ENCODE measurements around the gene HSPB3. TPM values are rescaled to one million over a fixed set of nuclear protein-coding genes. Genes with fewer than 3 reads are reported as not detected.

Gene HSPB3
- total and polyA plus RNA-seq, 2 of the 4 experiments (the other 2 are of a cell fraction): 0.31 to 0.54 TPM

DNA sequence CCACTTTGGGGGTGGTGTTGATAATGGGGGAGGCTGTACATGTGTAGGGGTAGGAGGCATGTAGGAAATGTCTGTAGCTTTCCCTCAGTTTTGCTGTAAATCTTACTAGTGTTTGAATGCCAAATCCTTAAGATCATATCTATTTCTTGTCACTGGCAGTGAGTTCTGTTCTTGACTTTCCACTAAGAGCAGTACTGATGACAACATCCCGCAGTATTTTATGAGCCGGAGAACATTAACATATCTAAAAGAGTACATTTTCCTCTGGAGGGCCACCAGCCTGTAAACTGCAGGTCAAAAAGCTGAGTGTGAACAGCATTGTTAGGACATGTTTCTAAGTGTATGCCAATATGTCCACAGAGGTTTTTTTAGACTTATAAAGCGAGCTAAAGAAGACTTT, 2.5 kb upstream of the HSPB3 start:
- Histone ChIP-seq H3K4me2 (ENCODE audit: low read depth, low read length) (no peak overlapping the region), H3K23ac (ENCODE audit: low read depth, low read length) (no peak overlapping the region), H2BK20ac (ENCODE audit: low read depth, low read length) (no peak overlapping the region; the same call in 1 of the 2 replicates), H3K79me1 (ENCODE audit: low read depth in 1 of 2, low read length in 2 of 2) (no peaks in the 10 kb centered on the region), H2AK9ac (replicated peaks; ENCODE audit: low read depth, low read length, poor library complexity) (no peak overlapping the region), H2AFZ (replicated peaks; ENCODE audit: low read length, poor library complexity) (no peak overlapping the region), H3K4ac (ENCODE audit: low read depth, low read length) (no peak overlapping the region), H3K4me3 (ENCODE audit: insufficient read depth, low read depth, low read length) (no peak overlapping the region), H3K9me1 (ENCODE audit: insufficient read depth, low read length) (peaks cover 10% of the 10 kb centered on the region; the same call in 1 of the 2 replicates), H2BK5ac (ENCODE audit: low read depth, low read length, poor library complexity, severe bottlenecking) (no peak overlapping the region), H4K8ac (ENCODE audit: low read depth in 2 of 2, low read length in 2 of 2) (no peak overlapping the region), H3K9ac (ENCODE audit: low read depth, low read length) (no peak overlapping the region), H4K20me1 (ENCODE audit: insufficient read depth, low read length) (no peaks in the 10 kb centered on the region), H4K91ac (ENCODE audit: insufficient read depth, low read depth, low read length) (no peak overlapping the region), H3K9me3 (ENCODE audit: control insufficient read depth, insufficient read depth, low read length) (no peaks in the 10 kb centered on the region), H2BK120ac (ENCODE audit: low read depth, low read length) (no peak overlapping the region), H4K5ac (ENCODE audit: low read depth, low read length) (no peak overlapping the region), H2BK15ac (ENCODE audit: low read depth, low read length) (no peak overlapping the region), H3K27me3 (ENCODE audit: control insufficient read depth, insufficient read depth, low read length) (peaks cover 4% of the 10 kb centered on the region; the same call in 1 of the 2 replicates), H3K14ac (replicated peaks; ENCODE audit: low read depth, low read length) (no peak overlapping the region), H3K36me3 (ENCODE audit: control insufficient read depth, insufficient read depth, low read length) (no peaks in the 10 kb centered on the region), H3K18ac (ENCODE audit: low read depth, low read length) (no peak overlapping the region), H3K27ac (ENCODE audit: insufficient read depth, low read length) (no peak overlapping the region), H3K4me1 (ENCODE audit: control insufficient read depth, insufficient read depth, low read length) (peaks cover 15% of the 10 kb centered on the region), H3K56ac (ENCODE audit: extremely low read depth, insufficient read depth, low read length) (no peak overlapping the region), H2AK5ac (ENCODE audit: low read depth, low read length) (no peak overlapping the region)
- in situ Hi-C loops (cut with MboI; ENCODE audit: low sequenced_read_pairs): no loop called here
- POLR2A ChIA-PET (ENCODE audit: unreplicated experiment): no interaction called here
- no TSS peak for BruUV-seq (replicated peaks)
- WGBS, 2 experiments (ENCODE audit: extremely low coverage in 2 of 2, insufficient read length in 1 of 2): no CpG with 5 or more reads among the region's 3 CpGs
- dilution Hi-C loops (cut with HindIII; ENCODE audit: low sequenced_read_pairs, unreplicated experiment): no loop called here
- CTCF ChIA-PET: interaction anchor here (3.7 kb wide), 1 partner anchor 10 kb away, joined by 18 read pairs; no protein-coding TSS in a partner anchor
- no peak for TF ChIP-seq MXI1 (IDR thresholded peaks at IDR 0.05; ENCODE audit: borderline replicate concordance, low read depth, low read length)
- TF ChIP-seq POLR2A (IDR thresholded peaks at IDR 0.05; ENCODE audit: low read depth, low read length): no peak
- no peak for TF ChIP-seq CHD1 (IDR thresholded peaks at IDR 0.05; ENCODE audit: low read depth, low read length)
- no peak for TF ChIP-seq RFX5 (IDR thresholded peaks at IDR 0.05; ENCODE audit: low read depth, low read length)
- no peak for TF ChIP-seq FOS (IDR thresholded peaks at IDR 0.05; ENCODE audit: low read depth, low read length)
- TF ChIP-seq, protein P1, sequence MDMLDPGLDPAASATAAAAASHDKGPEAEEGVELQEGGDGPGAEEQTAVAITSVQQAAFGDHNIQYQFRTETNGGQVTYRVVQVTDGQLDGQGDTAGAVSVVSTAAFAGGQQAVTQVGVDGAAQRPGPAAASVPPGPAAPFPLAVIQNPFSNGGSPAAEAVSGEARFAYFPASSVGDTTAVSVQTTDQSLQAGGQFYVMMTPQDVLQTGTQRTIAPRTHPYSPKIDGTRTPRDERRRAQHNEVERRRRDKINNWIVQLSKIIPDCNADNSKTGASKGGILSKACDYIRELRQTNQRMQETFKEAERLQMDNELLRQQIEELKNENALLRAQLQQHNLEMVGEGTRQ (IDR thresholded peaks at IDR 0.05; ENCODE audit: low read depth, low read length): no peak
- no peak for TF ChIP-seq MAFK (IDR thresholded peaks at IDR 0.05; ENCODE audit: low read depth, low read length)
- TF ChIP-seq BHLHE40 (IDR thresholded peaks at IDR 0.05; ENCODE audit: low read depth, low read length): no peak
- TF ChIP-seq, protein P2, sequence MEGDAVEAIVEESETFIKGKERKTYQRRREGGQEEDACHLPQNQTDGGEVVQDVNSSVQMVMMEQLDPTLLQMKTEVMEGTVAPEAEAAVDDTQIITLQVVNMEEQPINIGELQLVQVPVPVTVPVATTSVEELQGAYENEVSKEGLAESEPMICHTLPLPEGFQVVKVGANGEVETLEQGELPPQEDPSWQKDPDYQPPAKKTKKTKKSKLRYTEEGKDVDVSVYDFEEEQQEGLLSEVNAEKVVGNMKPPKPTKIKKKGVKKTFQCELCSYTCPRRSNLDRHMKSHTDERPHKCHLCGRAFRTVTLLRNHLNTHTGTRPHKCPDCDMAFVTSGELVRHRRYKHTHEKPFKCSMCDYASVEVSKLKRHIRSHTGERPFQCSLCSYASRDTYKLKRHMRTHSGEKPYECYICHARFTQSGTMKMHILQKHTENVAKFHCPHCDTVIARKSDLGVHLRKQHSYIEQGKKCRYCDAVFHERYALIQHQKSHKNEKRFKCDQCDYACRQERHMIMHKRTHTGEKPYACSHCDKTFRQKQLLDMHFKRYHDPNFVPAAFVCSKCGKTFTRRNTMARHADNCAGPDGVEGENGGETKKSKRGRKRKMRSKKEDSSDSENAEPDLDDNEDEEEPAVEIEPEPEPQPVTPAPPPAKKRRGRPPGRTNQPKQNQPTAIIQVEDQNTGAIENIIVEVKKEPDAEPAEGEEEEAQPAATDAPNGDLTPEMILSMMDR (conservative IDR thresholded peaks at IDR 0.05; ENCODE audit: low read depth, low read length): no peak
- TF ChIP-seq CEBPB (IDR thresholded peaks at IDR 0.05; ENCODE audit: low read depth, low read length): no peak
- no peak for TF ChIP-seq SMC3 (IDR thresholded peaks at IDR 0.05; ENCODE audit: low read depth, low read length)
- TF ChIP-seq, protein P3, sequence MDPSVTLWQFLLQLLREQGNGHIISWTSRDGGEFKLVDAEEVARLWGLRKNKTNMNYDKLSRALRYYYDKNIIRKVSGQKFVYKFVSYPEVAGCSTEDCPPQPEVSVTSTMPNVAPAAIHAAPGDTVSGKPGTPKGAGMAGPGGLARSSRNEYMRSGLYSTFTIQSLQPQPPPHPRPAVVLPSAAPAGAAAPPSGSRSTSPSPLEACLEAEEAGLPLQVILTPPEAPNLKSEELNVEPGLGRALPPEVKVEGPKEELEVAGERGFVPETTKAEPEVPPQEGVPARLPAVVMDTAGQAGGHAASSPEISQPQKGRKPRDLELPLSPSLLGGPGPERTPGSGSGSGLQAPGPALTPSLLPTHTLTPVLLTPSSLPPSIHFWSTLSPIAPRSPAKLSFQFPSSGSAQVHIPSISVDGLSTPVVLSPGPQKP (IDR thresholded peaks at IDR 0.05; ENCODE audit: borderline replicate concordance, low read depth, low read length): no peak
- TF ChIP-seq MAZ (IDR thresholded peaks at IDR 0.05; ENCODE audit: borderline replicate concordance, low read depth, low read length): no peak
- no peak for TF ChIP-seq RCOR1 (IDR thresholded peaks at IDR 0.05; ENCODE audit: insufficient replicate concordance, low read length)
- TF ChIP-seq RAD21 (IDR thresholded peaks at IDR 0.05; ENCODE audit: low read length): no peak
- no peak for TF ChIP-seq NFE2L2 (IDR thresholded peaks at IDR 0.05; ENCODE audit: low read depth, low read length)
- intact Hi-C loops (cut with micrococcal nuclease): no loop called here
- DNase-seq: no peak
- ATAC-seq (ENCODE audit: low read depth): no peak
